BLaER1 treated with 17β-estradiol and CSF1 and Interleukin-3, amounts not matched to agents 10 nM and 100 nM (cell line): Measurements from ENCODE around the gene DCDC2.
"Not testable (repeated sequence)": the region's sequence is repeated elsewhere in the genome, so short reads cannot be mapped to it uniquely, and the experiment has no call there.

Source experiments
- H3K27ac ChIP-seq, 11 experiments: shearing (Covaris generic); formaldehyde crosslinking; 2 replicates each; pipeline ENCODE4 v1.8.1; 2022
- H3K27me3 ChIP-seq, 11 experiments: shearing (Covaris generic); formaldehyde crosslinking; 2 replicates each; pipeline ENCODE4 v1.8.1; 2022
- H3K36me3 ChIP-seq, 11 experiments: shearing (Covaris generic); formaldehyde crosslinking; 2 replicates each; pipeline ENCODE4 v1.8.1; 2022
- H3K4me1 ChIP-seq, 10 experiments: shearing (Covaris generic); formaldehyde crosslinking; 2 replicates each; pipeline ENCODE4 v1.8.1; 2022
- H3K4me2 ChIP-seq, 11 experiments: shearing (Covaris generic); formaldehyde crosslinking; 2 replicates each; pipeline ENCODE4 v1.8.1; 2022
- H3K4me3 ChIP-seq, 10 experiments: shearing (Covaris generic); formaldehyde crosslinking; 2 replicates each; pipeline ENCODE4 v1.8.1; 2022
- H3K9ac ChIP-seq, 11 experiments: shearing (Covaris generic); formaldehyde crosslinking; 2 replicates each; pipeline ENCODE4 v1.8.1; 2022
- H3K9me3 ChIP-seq, 11 experiments: shearing (Covaris generic); formaldehyde crosslinking; replicated peaks in 1 of 11; 2 replicates each; pipeline ENCODE4 v1.8.1; 2022
- H4K20me1 ChIP-seq, 11 experiments: shearing (Covaris generic); formaldehyde crosslinking; 2 replicates each; pipeline ENCODE4 v1.8.1; 2022
- Cebpa-rat ChIP-seq, 11 experiments: shearing (Covaris generic); IDR thresholded peaks; 2 replicates each; pipeline ENCODE4 v1.8.1; 2022

DCDC2 gene

GRCh38 chr6:24332317-24332716 is 25.5 kb downstream of the DCDC2 start:
- 0 out of 22 replicates have a peak, but pooled peaks cover 0 to 3% (median 0%) of the 10 kb centered on the region in 11 experiments for H3K9me3 ChIP-seq
- no peak overlapping the region for H3K4me3 ChIP-seq
- H3K4me1 ChIP-seq = no peaks in the 10 kb centered on the region
- no peak for TF ChIP-seq Cebpa-rat (IDR thresholded peaks at IDR 0.05)
- no peaks in the 10 kb centered on the region for H3K36me3 ChIP-seq
- H4K20me1 ChIP-seq = no peaks in the 10 kb centered on the region
- no peak overlapping the region for H3K4me2 ChIP-seq
- no peaks in the 10 kb centered on the region for H3K27me3 ChIP-seq
- H3K9ac ChIP-seq = no peak overlapping the region
- H3K27ac ChIP-seq = no peak overlapping the region

- Histone ChIP-seq H3K4me2 (no peak overlapping the region), H3K27me3 (no peaks in the 10 kb centered on the region), H4K20me1 (no peaks in the 10 kb centered on the region), H3K4me3 (no peak overlapping the region), H3K9me3 (no peaks in the 10 kb centered on the region), H3K36me3 (no peaks in the 10 kb centered on the region), H3K27ac (no peak overlapping the region), H3K9ac (no peak overlapping the region), H3K4me1 (no peaks in the 10 kb centered on the region)
- TF ChIP-seq Cebpa-rat (IDR thresholded peaks at IDR 0.05) = no peak
Observed at GRCh38 chr6:24330137-24330732, 27.6 kb downstream of the DCDC2 start.

GRCh38 chr6:24329451-24329850 is 28.4 kb downstream of the DCDC2 start:
- H3K9ac ChIP-seq = no peak overlapping the region
- H3K9me3 ChIP-seq = no peaks in the 10 kb centered on the region
- no peaks in the 10 kb centered on the region for H3K4me1 ChIP-seq
- H3K4me3 ChIP-seq = no peak overlapping the region
- H3K4me2 ChIP-seq = no peak overlapping the region
- TF ChIP-seq Cebpa-rat (IDR thresholded peaks at IDR 0.05) = no peak
- no peak overlapping the region for H3K27ac ChIP-seq
- H4K20me1 ChIP-seq = no peaks in the 10 kb centered on the region
- no peaks in the 10 kb centered on the region for H3K27me3 ChIP-seq
- H3K36me3 ChIP-seq = no peaks in the 10 kb centered on the region

- no peak for TF ChIP-seq Cebpa-rat (IDR thresholded peaks at IDR 0.05)
- Histone ChIP-seq H3K9me3 (no peaks in the 10 kb centered on the region), H3K27ac (no peak overlapping the region), H3K4me3 (no peak overlapping the region), H3K27me3 (no peaks in the 10 kb centered on the region), H4K20me1 (no peaks in the 10 kb centered on the region), H3K4me1 (no peaks in the 10 kb centered on the region), H3K36me3 (no peaks in the 10 kb centered on the region), H3K4me2 (no peak overlapping the region), H3K9ac (no peak overlapping the region)
Observed at GRCh38 chr6:24329022-24329421, 28.8 kb downstream of the DCDC2 start.

DNA sequence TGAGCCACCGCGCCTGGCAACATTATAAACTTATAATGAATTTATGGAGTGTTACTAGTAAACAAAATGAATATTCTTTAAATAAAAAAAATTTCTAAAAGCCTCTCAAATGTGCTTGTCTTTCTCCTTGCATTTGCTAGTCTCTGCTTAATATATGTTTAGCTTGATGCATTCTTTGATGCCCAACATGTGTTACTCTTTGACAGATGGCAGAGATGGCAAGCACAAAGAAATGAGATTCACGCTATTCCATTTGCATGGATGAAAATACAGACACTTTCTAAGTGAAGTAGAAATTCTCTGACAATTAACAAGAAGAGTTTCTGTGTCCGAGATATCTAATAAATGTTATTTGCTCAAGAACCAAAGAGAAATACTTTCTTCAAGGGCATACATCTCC is 30.1 kb downstream of the DCDC2 start:
- no peaks in the 10 kb centered on the region for H3K9me3 ChIP-seq
- H3K27ac ChIP-seq = no peak overlapping the region
- TF ChIP-seq Cebpa-rat (IDR thresholded peaks at IDR 0.05) = no peak
- H3K4me2 ChIP-seq = no peak overlapping the region
- H3K9ac ChIP-seq = no peak overlapping the region
- no peaks in the 10 kb centered on the region for H4K20me1 ChIP-seq
- no peaks in the 10 kb centered on the region for H3K27me3 ChIP-seq
- H3K4me3 ChIP-seq = no peak overlapping the region
- no peaks in the 10 kb centered on the region for H3K36me3 ChIP-seq
- no peaks in the 10 kb centered on the region for H3K4me1 ChIP-seq

- no peak overlapping the region for H3K27ac ChIP-seq
- no peaks in the 10 kb centered on the region for H3K27me3 ChIP-seq
- H3K4me3 ChIP-seq = no peak overlapping the region
- no peaks in the 10 kb centered on the region for H3K36me3 ChIP-seq
- no peaks in the 10 kb centered on the region for H4K20me1 ChIP-seq
- no peak overlapping the region for H3K4me2 ChIP-seq
- no peaks in the 10 kb centered on the region for H3K4me1 ChIP-seq
- no peak overlapping the region for H3K9ac ChIP-seq
- no peaks in the 10 kb centered on the region for H3K9me3 ChIP-seq
- no peak for TF ChIP-seq Cebpa-rat (IDR thresholded peaks at IDR 0.05)
Observed at GRCh38 chr6:24325978-24326377, 31.9 kb downstream of the DCDC2 start.

DNA sequence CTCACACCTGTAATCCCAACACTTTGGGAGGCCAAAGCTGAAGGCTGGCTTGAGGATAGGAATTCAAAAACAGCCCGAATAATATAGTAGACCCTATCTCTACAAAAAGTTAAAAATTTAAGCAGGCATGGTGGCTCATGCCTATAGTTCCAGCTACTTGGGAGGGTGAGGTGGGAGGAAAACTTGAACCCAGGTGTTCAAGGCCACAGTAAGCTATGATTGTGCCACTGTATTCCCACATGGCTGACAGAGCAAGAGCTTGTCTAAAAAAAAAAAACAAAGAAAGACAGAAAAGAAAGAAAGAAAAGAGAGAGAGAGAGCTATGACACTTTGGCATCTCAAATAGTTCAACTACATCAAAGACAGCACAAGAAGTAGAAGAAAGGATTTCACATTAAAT is 33.2 kb downstream of the DCDC2 start:
- H4K20me1 ChIP-seq = no peaks in the 10 kb centered on the region
- H3K4me3 ChIP-seq = no peak overlapping the region
- TF ChIP-seq Cebpa-rat (IDR thresholded peaks at IDR 0.05) = no peak
- no peak overlapping the region for H3K4me2 ChIP-seq
- H3K4me1 ChIP-seq = no peaks in the 10 kb centered on the region
- no peaks in the 10 kb centered on the region for H3K9me3 ChIP-seq
- H3K27ac ChIP-seq = no peak overlapping the region
- no peaks in the 10 kb centered on the region for H3K36me3 ChIP-seq
- H3K27me3 ChIP-seq = no peaks in the 10 kb centered on the region
- no peak overlapping the region for H3K9ac ChIP-seq

DNA sequence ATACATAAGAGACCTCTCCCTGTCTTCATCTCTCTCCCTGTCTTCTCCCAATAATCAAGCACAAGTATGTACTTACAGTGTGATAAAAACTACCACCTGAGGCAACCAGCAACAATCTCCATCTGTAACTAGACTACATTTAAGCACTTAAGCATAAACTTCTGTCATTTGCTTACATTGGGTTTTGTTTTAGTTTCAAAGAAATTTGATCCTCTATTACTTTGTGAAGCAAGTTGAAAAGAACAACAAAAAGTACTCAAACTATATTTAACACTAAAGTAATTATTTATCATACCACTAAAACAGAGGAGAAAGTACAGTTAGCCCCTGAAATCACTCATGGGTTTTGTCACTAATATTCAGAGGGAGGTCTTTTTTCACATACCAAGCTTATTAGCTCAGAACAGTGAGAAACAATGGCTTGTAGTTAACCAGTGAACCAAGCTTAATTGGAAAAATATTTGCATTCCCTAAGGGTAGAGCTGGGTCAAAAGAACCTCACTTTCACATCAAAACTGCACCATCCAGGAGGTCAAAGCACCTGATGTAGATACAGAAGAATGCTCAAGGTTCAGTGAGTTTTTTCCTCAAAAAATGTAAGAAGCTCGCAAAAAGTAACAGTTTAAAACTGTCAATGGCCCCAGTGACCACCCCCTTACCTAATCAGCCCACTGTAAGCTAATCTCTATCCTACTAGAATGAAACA is 34.1 kb downstream of the DCDC2 start:
- Histone ChIP-seq H3K27me3 (no peaks in the 10 kb centered on the region), H3K4me3 (no peak overlapping the region), H3K9me3 (no peaks in the 10 kb centered on the region), H3K36me3 (no peaks in the 10 kb centered on the region), H3K9ac (no peak overlapping the region), H3K27ac (no peak overlapping the region), H3K4me1 (no peaks in the 10 kb centered on the region), H3K4me2 (no peak overlapping the region), H4K20me1 (no peaks in the 10 kb centered on the region)
- no peak for TF ChIP-seq Cebpa-rat (IDR thresholded peaks at IDR 0.05)

DNA sequence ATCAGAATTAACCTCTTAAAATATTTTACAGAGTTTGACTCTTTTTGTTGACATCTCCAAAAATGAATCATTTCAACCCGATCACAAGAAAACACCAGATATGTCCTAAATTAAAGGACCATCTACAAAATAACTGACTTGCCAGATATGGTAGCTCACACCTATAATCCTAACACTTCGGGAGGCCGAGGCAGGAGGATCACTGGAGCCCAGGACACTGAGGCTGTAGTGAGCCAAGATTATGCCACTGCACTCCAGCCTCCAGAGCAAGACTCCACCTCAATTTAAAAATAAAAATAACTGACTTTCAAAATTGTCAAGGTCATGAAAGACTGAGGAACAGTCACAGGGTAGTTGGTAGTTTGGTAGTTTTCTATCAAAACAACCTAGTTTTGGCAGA is 34.9 kb downstream of the DCDC2 start:
- H3K4me3 ChIP-seq = no peak overlapping the region
- H4K20me1 ChIP-seq = no peaks in the 10 kb centered on the region
- H3K9ac ChIP-seq = no peak overlapping the region
- H3K27me3 ChIP-seq = no peaks in the 10 kb centered on the region
- H3K4me2 ChIP-seq = no peak overlapping the region
- H3K36me3 ChIP-seq = no peaks in the 10 kb centered on the region
- no peaks in the 10 kb centered on the region for H3K4me1 ChIP-seq
- no peak overlapping the region for H3K27ac ChIP-seq
- H3K9me3 ChIP-seq = no peaks in the 10 kb centered on the region
- no peak for TF ChIP-seq Cebpa-rat (IDR thresholded peaks at IDR 0.05)

GRCh38 chr6:24322446-24322845 is 35.4 kb downstream of the DCDC2 start:
- not testable (repeated sequence) for H3K27ac ChIP-seq, H3K9ac ChIP-seq, H3K4me3 ChIP-seq, H3K4me1 ChIP-seq, H3K9me3 ChIP-seq, H3K27me3 ChIP-seq, H3K36me3 ChIP-seq, H3K4me2 ChIP-seq, H4K20me1 ChIP-seq
